ENCODE data around the gene VMAC. TPM values are rescaled to one million over a fixed set of nuclear protein-coding genes. Genes with fewer than 3 reads are reported as not detected.

VMAC gene
- total and polyA plus RNA-seq, 2 donors (not counting 1 experiment from before 2014, with no cell fraction given) = 27.1 to 27.2 TPM

DNA sequence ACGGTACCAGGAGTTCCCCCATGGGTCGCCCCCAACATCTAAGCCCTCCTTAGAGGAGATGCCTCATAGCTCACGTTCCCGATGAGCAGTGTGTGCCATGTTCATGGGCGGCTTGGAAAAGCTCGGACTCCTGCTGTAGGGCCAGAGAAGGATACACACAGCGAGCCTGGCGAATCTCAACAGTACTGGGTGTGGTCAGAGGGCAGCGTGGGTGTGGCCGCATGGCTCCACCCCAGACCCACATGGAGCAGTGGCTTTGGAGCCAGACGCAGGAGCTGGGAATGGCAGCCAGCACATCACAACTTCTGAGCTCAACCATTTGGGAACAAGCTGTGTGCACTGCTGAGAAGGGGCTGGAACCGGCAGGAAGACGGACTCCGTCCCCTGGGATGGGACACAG is 25.0 kb downstream of the VMAC start:
- Histone ChIP-seq H3K27me3 (replicated peaks in 1 of 4; ENCODE audit: control extremely low read depth in 1 of 4, control insufficient read depth in 3 of 4, insufficient read depth in 4 of 4, low read length in 3 of 4) (no peaks in the 10 kb centered on the region), H3K4me1 (ENCODE audit: control insufficient read depth in 2 of 2, insufficient read depth in 2 of 2, low read length in 2 of 2) (peaks cover 0 to 16% of the 10 kb centered on the region in 2 donors), H3K4me3 (ENCODE audit: control extremely low read depth in 1 of 5, extremely low read depth in 1 of 5, insufficient read depth in 1 of 5, low read depth in 2 of 5, low read length in 4 of 5) (no peak overlapping the region), H3K4me2 (replicated peaks; ENCODE audit: low read depth, low read length, poor library complexity, severe bottlenecking) (no peak overlapping the region), H3K9ac (ENCODE audit: low read length) (no peak overlapping the region), H3K27ac (ENCODE audit: low read length in 2 of 2) (no peak overlapping the region), H3K9me3 (ENCODE audit: control extremely low read depth in 1 of 3, control insufficient read depth in 2 of 3, insufficient read depth in 1 of 3, low read length in 2 of 3) (no peaks in the 10 kb centered on the region), H2AFZ (ENCODE audit: insufficient read depth, low read depth, low read length, poor library complexity, severe bottlenecking) (no peak overlapping the region), H4K20me1 (ENCODE audit: control insufficient read depth, insufficient read depth, low read length, poor library complexity, severe bottlenecking) (peaks cover 29% of the 10 kb centered on the region), H3K79me2 (ENCODE audit: control insufficient read depth, insufficient read depth, low read length) (peaks cover 26% of the 10 kb centered on the region), H3K36me3 (replicated peaks in 1 of 2; ENCODE audit: control extremely low read depth in 1 of 2, control insufficient read depth in 1 of 2, extremely low read depth in 1 of 2, insufficient read depth in 2 of 2, low read length in 1 of 2) (peaks cover 0 to 87% of the 10 kb centered on the region in 2 experiments)
- ChIA-PET CTCF (no interaction called here), POLR2A (no interaction called here)
- peaks cover 13% of the 10 kb centered on the region for H3K4me1 Mint-ChIP-seq
- H3K27ac Mint-ChIP-seq = no peak overlapping the region
- no peaks in the 10 kb centered on the region for H3K27me3 Mint-ChIP-seq
- DNase-seq (no peak), ATAC-seq (ENCODE audit: low read depth) (no peak)
- TF ChIP-seq, protein P1, sequence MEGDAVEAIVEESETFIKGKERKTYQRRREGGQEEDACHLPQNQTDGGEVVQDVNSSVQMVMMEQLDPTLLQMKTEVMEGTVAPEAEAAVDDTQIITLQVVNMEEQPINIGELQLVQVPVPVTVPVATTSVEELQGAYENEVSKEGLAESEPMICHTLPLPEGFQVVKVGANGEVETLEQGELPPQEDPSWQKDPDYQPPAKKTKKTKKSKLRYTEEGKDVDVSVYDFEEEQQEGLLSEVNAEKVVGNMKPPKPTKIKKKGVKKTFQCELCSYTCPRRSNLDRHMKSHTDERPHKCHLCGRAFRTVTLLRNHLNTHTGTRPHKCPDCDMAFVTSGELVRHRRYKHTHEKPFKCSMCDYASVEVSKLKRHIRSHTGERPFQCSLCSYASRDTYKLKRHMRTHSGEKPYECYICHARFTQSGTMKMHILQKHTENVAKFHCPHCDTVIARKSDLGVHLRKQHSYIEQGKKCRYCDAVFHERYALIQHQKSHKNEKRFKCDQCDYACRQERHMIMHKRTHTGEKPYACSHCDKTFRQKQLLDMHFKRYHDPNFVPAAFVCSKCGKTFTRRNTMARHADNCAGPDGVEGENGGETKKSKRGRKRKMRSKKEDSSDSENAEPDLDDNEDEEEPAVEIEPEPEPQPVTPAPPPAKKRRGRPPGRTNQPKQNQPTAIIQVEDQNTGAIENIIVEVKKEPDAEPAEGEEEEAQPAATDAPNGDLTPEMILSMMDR (IDR thresholded peaks at IDR 0.05) = no peak
- no peak for TF ChIP-seq EZH2 (IDR thresholded peaks at IDR 0.05; ENCODE audit: borderline replicate concordance, insufficient read depth, low read depth, low read length, poor library complexity, severe bottlenecking)
- H3K9me3 Mint-ChIP-seq (ENCODE audit: insufficient read depth) = no peaks in the 10 kb centered on the region
- intact Hi-C loops (cut with micrococcal nuclease) = no loop called here
- 99% methylated on average over 12 of the region's 14 CpGs for WGBS (ENCODE audit: insufficient coverage)
- H3K4me3 Mint-ChIP-seq = no peak overlapping the region

DNA sequence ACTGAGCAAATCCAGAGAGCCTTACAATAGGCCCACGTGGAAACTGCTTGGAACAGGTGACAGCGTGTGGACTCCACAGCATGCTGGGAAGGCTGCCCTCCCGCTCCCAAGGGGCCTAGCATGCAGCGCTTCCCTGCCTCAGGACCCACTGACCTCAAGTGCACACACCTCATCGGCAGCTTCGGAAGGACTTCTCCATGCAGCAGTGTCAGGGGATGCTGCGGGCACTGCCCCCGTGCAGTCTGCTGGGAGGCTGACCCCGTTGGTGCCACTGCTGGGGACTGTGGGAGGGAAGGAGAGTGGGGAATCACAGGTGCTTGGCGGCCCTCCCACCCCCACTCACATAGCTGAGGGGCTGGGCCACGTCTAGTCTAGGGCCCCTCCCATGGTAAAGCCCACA is 26.6 kb downstream of the VMAC start:
- H3K27ac Mint-ChIP-seq = no peak overlapping the region
- TF ChIP-seq, protein P1 (IDR thresholded peaks at IDR 0.05) = no peak
- TF ChIP-seq EZH2 (IDR thresholded peaks at IDR 0.05; ENCODE audit: borderline replicate concordance, insufficient read depth, low read depth, low read length, poor library complexity, severe bottlenecking) = no peak
- DNase-seq (no peak), ATAC-seq (ENCODE audit: low read depth) (no peak)
- Histone ChIP-seq H3K9ac (ENCODE audit: low read length) (no peak overlapping the region), H3K27ac (ENCODE audit: low read length in 2 of 2) (no peak overlapping the region), H3K9me3 (ENCODE audit: control extremely low read depth in 1 of 3, control insufficient read depth in 2 of 3, insufficient read depth in 1 of 3, low read length in 2 of 3) (no peaks in the 10 kb centered on the region), H3K4me1 (ENCODE audit: control insufficient read depth in 2 of 2, insufficient read depth in 2 of 2, low read length in 2 of 2) (peaks cover 0 to 16% of the 10 kb centered on the region in 2 donors), H3K36me3 (replicated peaks in 1 of 2; ENCODE audit: control extremely low read depth in 1 of 2, control insufficient read depth in 1 of 2, extremely low read depth in 1 of 2, insufficient read depth in 2 of 2, low read length in 1 of 2) (peaks cover 0 to 85% of the 10 kb centered on the region in 2 experiments), H3K79me2 (ENCODE audit: control insufficient read depth, insufficient read depth, low read length) (peaks cover 40% of the 10 kb centered on the region), H3K4me3 (ENCODE audit: control extremely low read depth in 1 of 5, extremely low read depth in 1 of 5, insufficient read depth in 1 of 5, low read depth in 2 of 5, low read length in 4 of 5) (no peak overlapping the region), H2AFZ (ENCODE audit: insufficient read depth, low read depth, low read length, poor library complexity, severe bottlenecking) (no peak overlapping the region), H4K20me1 (ENCODE audit: control insufficient read depth, insufficient read depth, low read length, poor library complexity, severe bottlenecking) (peaks cover 45% of the 10 kb centered on the region), H3K4me2 (replicated peaks; ENCODE audit: low read depth, low read length, poor library complexity, severe bottlenecking) (no peak overlapping the region), H3K27me3 (replicated peaks in 1 of 4; ENCODE audit: control extremely low read depth in 1 of 4, control insufficient read depth in 3 of 4, insufficient read depth in 4 of 4, low read length in 3 of 4) (no peaks in the 10 kb centered on the region)
- ChIA-PET POLR2A (no interaction called here), CTCF (no interaction called here)
- H3K4me1 Mint-ChIP-seq = peaks cover 13% of the 10 kb centered on the region
- intact Hi-C loops (cut with micrococcal nuclease) = no loop called here
- H3K4me3 Mint-ChIP-seq = no peak overlapping the region
- 94% methylated on average over 7 of the region's 11 CpGs for WGBS (ENCODE audit: insufficient coverage)
- no peaks in the 10 kb centered on the region for H3K9me3 Mint-ChIP-seq (ENCODE audit: insufficient read depth)
- no peaks in the 10 kb centered on the region for H3K27me3 Mint-ChIP-seq

All from B cell (primary cell).